Measurements from ENCODE around the gene TMA7. TPM values are rescaled to one million over a fixed set of nuclear protein-coding genes. Genes with fewer than 3 reads are reported as not detected.

Gene TMA7
- total RNA-seq, 1 donor from 2014 or later, result 309 TPM

- no peaks in the 10 kb centered on the region for H3K9me3 Mint-ChIP-seq
- no peak for DNase-seq (ENCODE audit: low read depth, low spot score)
- no peaks in the 10 kb centered on the region for H3K36me3 Mint-ChIP-seq (ENCODE audit: low read depth)
- peaks cover 3% of the 10 kb centered on the region for H3K27me3 Mint-ChIP-seq (ENCODE audit: low read depth)
- peak overlapping the region; percentile 97 for H3K27ac Mint-ChIP-seq (ENCODE audit: unreplicated experiment)
- TF ChIP-seq CTCF (conservative IDR thresholded peaks at IDR 0.05), result no peak
- H3K4me1 Mint-ChIP-seq, result peaks cover 39% of the 10 kb centered on the region
- peak overlapping the region; percentile 91 for H3K4me3 Mint-ChIP-seq
Measured at GRCh38 chr3:48465237-48465530, 25.1 kb downstream of the TMA7 start.

- Mint-ChIP-seq H3K27ac (ENCODE audit: unreplicated experiment) (peak overlapping the region; percentile 97), H3K27me3 (ENCODE audit: low read depth) (peaks cover 3% of the 10 kb centered on the region), H3K4me1 (peaks cover 40% of the 10 kb centered on the region), H3K9me3 (no peaks in the 10 kb centered on the region), H3K4me3 (peak overlapping the region; percentile 91), H3K36me3 (ENCODE audit: low read depth) (no peaks in the 10 kb centered on the region)
- peak; percentile 74 for TF ChIP-seq CTCF (conservative IDR thresholded peaks at IDR 0.05)
- peak; percentile 82 for DNase-seq (ENCODE audit: low read depth, low spot score)
Measured at GRCh38 chr3:48465531-48466378, 25.7 kb downstream of the TMA7 start.

DNA sequence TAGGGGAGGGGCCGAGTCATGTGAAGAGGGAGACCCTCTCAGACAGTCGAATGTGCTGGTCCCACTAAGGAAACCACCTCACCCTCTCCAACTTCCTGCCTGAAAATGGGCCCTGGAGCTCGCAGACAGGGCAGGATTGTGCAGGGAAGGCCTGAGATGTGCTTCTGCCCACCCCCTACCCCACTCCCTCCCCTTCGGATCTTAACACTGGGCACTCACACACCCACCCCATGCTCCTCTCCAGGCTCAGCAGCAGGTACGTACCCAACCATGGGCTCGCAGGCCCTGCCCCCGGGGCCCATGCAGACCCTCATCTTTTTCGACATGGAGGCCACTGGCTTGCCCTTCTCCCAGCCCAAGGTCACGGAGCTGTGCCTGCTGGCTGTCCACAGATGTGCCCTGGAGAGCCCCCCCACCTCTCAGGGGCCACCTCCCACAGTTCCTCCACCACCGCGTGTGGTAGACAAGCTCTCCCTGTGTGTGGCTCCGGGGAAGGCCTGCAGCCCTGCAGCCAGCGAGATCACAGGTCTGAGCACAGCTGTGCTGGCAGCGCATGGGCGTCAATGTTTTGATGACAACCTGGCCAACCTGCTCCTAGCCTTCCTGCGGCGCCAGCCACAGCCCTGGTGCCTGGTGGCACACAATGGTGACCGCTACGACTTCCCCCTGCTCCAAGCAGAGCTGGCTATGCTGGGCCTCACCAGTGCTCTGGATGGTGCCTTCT, 26.5 kb downstream of the TMA7 start:
- peak overlapping the region; percentile 91 for H3K4me3 Mint-ChIP-seq
- no peaks in the 10 kb centered on the region for H3K9me3 Mint-ChIP-seq
- no peak for TF ChIP-seq CTCF (conservative IDR thresholded peaks at IDR 0.05)
- no peaks in the 10 kb centered on the region for H3K36me3 Mint-ChIP-seq (ENCODE audit: low read depth)
- DNase-seq (ENCODE audit: low read depth, low spot score), result no peak
- peak overlapping the region; percentile 97 for H3K27ac Mint-ChIP-seq (ENCODE audit: unreplicated experiment)
- H3K27me3 Mint-ChIP-seq (ENCODE audit: low read depth), result peaks cover 3% of the 10 kb centered on the region
- H3K4me1 Mint-ChIP-seq, result peaks cover 40% of the 10 kb centered on the region

DNA sequence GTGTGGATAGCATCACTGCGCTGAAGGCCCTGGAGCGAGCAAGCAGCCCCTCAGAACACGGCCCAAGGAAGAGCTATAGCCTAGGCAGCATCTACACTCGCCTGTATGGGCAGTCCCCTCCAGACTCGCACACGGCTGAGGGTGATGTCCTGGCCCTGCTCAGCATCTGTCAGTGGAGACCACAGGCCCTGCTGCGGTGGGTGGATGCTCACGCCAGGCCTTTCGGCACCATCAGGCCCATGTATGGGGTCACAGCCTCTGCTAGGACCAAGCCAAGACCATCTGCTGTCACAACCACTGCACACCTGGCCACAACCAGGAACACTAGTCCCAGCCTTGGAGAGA, 27.0 kb downstream of the TMA7 start:
- TF ChIP-seq CTCF (conservative IDR thresholded peaks at IDR 0.05), result no peak
- no peaks in the 10 kb centered on the region for H3K9me3 Mint-ChIP-seq
- H3K27me3 Mint-ChIP-seq (ENCODE audit: low read depth), result peaks cover 3% of the 10 kb centered on the region
- no peaks in the 10 kb centered on the region for H3K36me3 Mint-ChIP-seq (ENCODE audit: low read depth)
- no peak for DNase-seq (ENCODE audit: low read depth, low spot score)
- H3K4me3 Mint-ChIP-seq, result peak overlapping the region; percentile 91
- H3K27ac Mint-ChIP-seq (ENCODE audit: unreplicated experiment), result peak overlapping the region; percentile 97
- H3K4me1 Mint-ChIP-seq, result peaks cover 40% of the 10 kb centered on the region

GRCh38 chr3:48467473-48468267, 27.6 kb downstream of the TMA7 start:
- H3K4me3 Mint-ChIP-seq, result peak overlapping the region; percentile 35
- H3K4me1 Mint-ChIP-seq, result peaks cover 41% of the 10 kb centered on the region
- no peak for TF ChIP-seq CTCF (conservative IDR thresholded peaks at IDR 0.05)
- H3K27ac Mint-ChIP-seq (ENCODE audit: unreplicated experiment), result peak overlapping the region; percentile 52
- H3K27me3 Mint-ChIP-seq (ENCODE audit: low read depth), result peaks cover 3% of the 10 kb centered on the region
- no peak for DNase-seq (ENCODE audit: low read depth, low spot score)
- H3K36me3 Mint-ChIP-seq (ENCODE audit: low read depth), result no peaks in the 10 kb centered on the region
- H3K9me3 Mint-ChIP-seq, result no peaks in the 10 kb centered on the region
